VCaP (cell line): ENCODE measurements around the gene SMYD2.

ENCODE experiments used
- H3K27ac ChIP-seq: fragments of 450-650 bp; 2 replicates; pipeline ENCODE4 v1.5.1; 2017
- CTCF ChIP-seq: fragments of 450-650 bp; conservative IDR thresholded peaks from 2 replicates; pipeline ENCODE4 v1.5.1; 2017; ENCODE audit warnings: mild to moderate bottlenecking, moderate library complexity

SMYD2 gene

GRCh38 chr1:214367841-214368240, 86.9 kb downstream of the SMYD2 start:
- TF ChIP-seq CTCF, result no peak
- no peak overlapping the region for H3K27ac ChIP-seq

- H3K27ac ChIP-seq, result no peak overlapping the region
- TF ChIP-seq CTCF, result no peak
These were observed 88.4 kb downstream of the SMYD2 start for GRCh38 chr1:214369364-214369763.

DNA sequence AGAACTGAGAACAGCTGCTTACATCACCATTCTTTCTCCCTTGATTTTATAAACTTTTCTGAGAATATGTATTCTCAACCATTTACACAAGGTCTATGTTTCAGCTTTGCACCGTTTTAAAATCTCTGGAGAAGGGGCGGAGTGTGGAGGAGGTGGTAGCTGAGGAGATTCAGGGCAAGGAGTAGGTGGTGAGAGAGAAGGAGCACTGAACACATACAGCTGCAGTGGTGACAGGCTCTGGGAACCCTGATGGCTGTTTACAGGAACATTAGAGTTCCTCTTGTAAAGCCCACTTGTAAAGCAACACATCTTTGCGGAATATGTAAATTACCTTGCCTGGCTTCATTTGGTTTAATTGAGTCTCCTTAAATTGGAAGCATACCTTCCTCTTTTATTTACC, 89.7 kb downstream of the SMYD2 start:
- no peak overlapping the region for H3K27ac ChIP-seq
- TF ChIP-seq CTCF, result no peak

DNA sequence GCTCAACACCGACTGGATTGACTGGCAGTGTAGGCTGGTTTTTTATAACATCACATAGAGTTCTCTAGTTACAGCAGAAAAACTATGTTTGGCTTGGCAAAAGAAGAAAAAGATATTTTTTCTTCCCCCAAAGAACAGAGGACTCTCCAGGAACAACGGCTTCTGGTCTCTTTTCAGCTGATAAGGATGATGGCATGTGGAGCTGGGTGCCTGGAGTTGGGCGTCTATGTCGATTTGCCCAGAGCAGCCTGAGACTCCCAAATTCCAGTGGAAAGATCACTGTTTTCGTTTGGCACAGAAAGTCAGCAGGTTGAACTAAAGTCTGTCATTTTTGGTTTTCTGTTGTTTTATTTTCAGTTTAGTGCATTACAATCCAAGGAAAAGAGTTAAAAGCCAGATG, 91.1 kb downstream of the SMYD2 start:
- TF ChIP-seq CTCF, result no peak
- no peak overlapping the region for H3K27ac ChIP-seq

- H3K27ac ChIP-seq, result no peak overlapping the region
- no peak for TF ChIP-seq CTCF
These were observed 96.5 kb downstream of the SMYD2 start for GRCh38 chr1:214377485-214377884.

DNA sequence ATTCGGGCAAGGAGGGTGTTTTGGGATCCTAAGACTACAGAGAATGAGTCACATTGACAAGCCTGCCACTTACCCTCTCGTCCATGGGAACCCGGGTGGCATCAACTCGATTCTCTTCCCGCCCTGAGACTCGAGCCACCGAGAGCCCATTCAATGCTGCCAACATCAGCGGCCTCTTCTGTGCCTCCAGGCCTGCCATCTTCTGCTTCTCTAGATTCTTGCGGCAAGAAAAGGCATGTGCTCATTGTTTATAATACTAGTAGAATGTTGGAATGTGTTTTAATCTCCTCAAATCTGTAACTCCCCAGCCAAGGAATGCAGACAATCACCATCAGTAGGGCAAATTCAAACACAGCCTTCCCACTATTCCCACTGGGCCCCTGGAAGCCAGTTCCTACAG, 96.9 kb downstream of the SMYD2 start:
- TF ChIP-seq CTCF, result no peak
- no peak overlapping the region for H3K27ac ChIP-seq

DNA sequence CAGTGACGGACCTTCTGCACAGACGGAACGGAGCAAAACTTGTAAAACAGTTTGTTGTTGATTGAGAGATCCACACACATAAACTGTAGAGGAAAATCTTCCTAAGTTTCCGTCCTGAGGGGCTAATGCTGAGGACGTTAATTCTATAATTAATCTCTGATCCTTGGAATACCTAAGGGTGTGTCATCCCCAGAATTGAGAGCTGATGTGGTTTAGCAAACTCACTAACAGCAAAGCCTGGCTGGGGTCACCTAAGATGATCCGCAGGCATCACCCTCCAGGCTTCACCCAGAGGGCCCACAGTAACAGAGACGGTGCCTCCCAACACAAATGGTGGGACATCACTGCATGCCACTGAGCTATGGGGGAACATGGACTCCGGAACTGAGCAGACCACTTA, 97.5 kb downstream of the SMYD2 start:
- H3K27ac ChIP-seq, result no peak overlapping the region
- TF ChIP-seq CTCF, result no peak
